K562 (cell line): ENCODE measurements around the gene CABP7. TPM values are rescaled to one million over a fixed set of nuclear protein-coding genes. Genes with fewer than 3 reads are reported as not detected.

ENCODE experiments used
- NFE2 ChIP-seq: IDR thresholded peaks from 2 replicates; pipeline ENCODE4 v1.6.1; 2014; ENCODE audit warnings: antibody characterized with exemption, low read depth
- YY1 ChIP-seq, 3 experiments: IDR thresholded peaks; 2 replicates each; pipeline ENCODE4 v1.6.1; 2011; ENCODE audit warnings: low read length in 2 of 3, mild to moderate bottlenecking in 2 of 3, moderate library complexity in 2 of 3, borderline replicate concordance in 1 of 3, control low read depth in 1 of 3, low read depth in 1 of 3; ENCODE audit not compliant: insufficient read depth in 3 of 3, insufficient replicate concordance in 2 of 3, control insufficient read depth in 1 of 3, insufficient read length in 1 of 3; ENCODE audit errors: extremely low read depth in 1 of 3
- ZNF121 ChIP-seq: sonication (generic); formaldehyde crosslinking; conservative IDR thresholded peaks from 2 replicates; pipeline ENCODE4 v1.8.0; 2022; ENCODE audit warnings: missing genetic modification reagents
- ZNF507 ChIP-seq: conservative IDR thresholded peaks from 2 replicates; pipeline ENCODE4 v1.6.1; 2017; ENCODE audit warnings: missing genetic modification characterization, missing compliant biosample characterization
- polyA plus RNA-seq, 8 experiments: library from polyadenylated mRNA; depleted of rRNA in 4 of 8; stranded (reverse) in 5 of 8; unstranded in 3 of 8; fragments of >200 nt; fragmentation: Nextera tagmentation in 2 of 8; fragmentation: Illumina TruSeq in 1 of 8; extraction: Ambion mirVana in 2 of 8; extraction: Trizol in 1 of 8; gene quantifications; 2 replicates each; pipeline versions ENCODE4 v1.2.1 to v1.2.3, GENCODE V29; 2011 to 2014; ENCODE audit warnings: inconsistent platforms in 1 of 8, missing spikeins in 1 of 8
- total RNA-seq, 7 experiments: library from RNA; depleted of rRNA in 6 of 7; stranded (reverse); fragments of >200 nt in 6 of 7; fragmentation: Illumina TruSeq in 2 of 7; extraction: Trizol in 2 of 7; gene quantifications; 2 replicates each; pipeline versions ENCODE4 v1.2.1 to v1.2.3, GENCODE V29; 2011 to 2021; ENCODE audit warnings: low replicate concordance in 1 of 7
- TF ChIP-seq, protein P1 (sequence below), 2 experiments: fragments of 450-650 bp; formaldehyde crosslinking in 1 of 2; IDR thresholded peaks; 2 replicates each; pipeline versions ENCODE4 v1.4.0 to v1.6.1; 2014 to 2020; ENCODE audit warnings: mild to moderate bottlenecking in 2 of 2, borderline replicate concordance in 1 of 2, low read depth in 1 of 2

The CABP7 gene
- total and polyA plus RNA-seq, 9 of the 15 experiments (the other 6 are each of a cell fraction or from before 2014, with no cell fraction given): not detected

- TF ChIP-seq, protein P1, sequence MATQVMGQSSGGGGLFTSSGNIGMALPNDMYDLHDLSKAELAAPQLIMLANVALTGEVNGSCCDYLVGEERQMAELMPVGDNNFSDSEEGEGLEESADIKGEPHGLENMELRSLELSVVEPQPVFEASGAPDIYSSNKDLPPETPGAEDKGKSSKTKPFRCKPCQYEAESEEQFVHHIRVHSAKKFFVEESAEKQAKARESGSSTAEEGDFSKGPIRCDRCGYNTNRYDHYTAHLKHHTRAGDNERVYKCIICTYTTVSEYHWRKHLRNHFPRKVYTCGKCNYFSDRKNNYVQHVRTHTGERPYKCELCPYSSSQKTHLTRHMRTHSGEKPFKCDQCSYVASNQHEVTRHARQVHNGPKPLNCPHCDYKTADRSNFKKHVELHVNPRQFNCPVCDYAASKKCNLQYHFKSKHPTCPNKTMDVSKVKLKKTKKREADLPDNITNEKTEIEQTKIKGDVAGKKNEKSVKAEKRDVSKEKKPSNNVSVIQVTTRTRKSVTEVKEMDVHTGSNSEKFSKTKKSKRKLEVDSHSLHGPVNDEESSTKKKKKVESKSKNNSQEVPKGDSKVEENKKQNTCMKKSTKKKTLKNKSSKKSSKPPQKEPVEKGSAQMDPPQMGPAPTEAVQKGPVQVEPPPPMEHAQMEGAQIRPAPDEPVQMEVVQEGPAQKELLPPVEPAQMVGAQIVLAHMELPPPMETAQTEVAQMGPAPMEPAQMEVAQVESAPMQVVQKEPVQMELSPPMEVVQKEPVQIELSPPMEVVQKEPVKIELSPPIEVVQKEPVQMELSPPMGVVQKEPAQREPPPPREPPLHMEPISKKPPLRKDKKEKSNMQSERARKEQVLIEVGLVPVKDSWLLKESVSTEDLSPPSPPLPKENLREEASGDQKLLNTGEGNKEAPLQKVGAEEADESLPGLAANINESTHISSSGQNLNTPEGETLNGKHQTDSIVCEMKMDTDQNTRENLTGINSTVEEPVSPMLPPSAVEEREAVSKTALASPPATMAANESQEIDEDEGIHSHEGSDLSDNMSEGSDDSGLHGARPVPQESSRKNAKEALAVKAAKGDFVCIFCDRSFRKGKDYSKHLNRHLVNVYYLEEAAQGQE (IDR thresholded peaks at IDR 0.05; ENCODE audit: borderline replicate concordance): peak; percentile 42; the same call in 1 of the 2 replicates
- TF ChIP-seq, protein P1 (CRISPR knock-in tag; IDR thresholded peaks at IDR 0.05; ENCODE audit: low read depth): no peak
- TF ChIP-seq ZNF121 (CRISPR knock-in tag): peak; percentile 66
- TF ChIP-seq YY1 (IDR thresholded peaks at IDR 0.05; ENCODE audit: borderline replicate concordance in 1 of 3, control insufficient read depth in 1 of 3, extremely low read depth in 1 of 3, insufficient read depth in 3 of 3, insufficient read length in 1 of 3, insufficient replicate concordance in 2 of 3, low read depth in 1 of 3, low read length in 2 of 3): no peak
- TF ChIP-seq NFE2: peak; percentile 29
- no peak for TF ChIP-seq ZNF507 (tag)
Observed at GRCh38 chr22:29772170-29772641, 52.4 kb downstream of the CABP7 start (continued).
